Fibroblast of lung (primary cell): Measurements from ENCODE around the gene OPRD1. TPM values are rescaled to one million over a fixed set of nuclear protein-coding genes. Genes with fewer than 3 reads are reported as not detected.

Experiments
- DNase-seq, 2 donors: peaks; one replicate each; pipeline versions ENCODE4 v3.0.0 to v3.0.0-alpha.2; 2010; ENCODE audit warnings: low read depth in 2 of 2
- H2AFZ ChIP-seq: 2 replicates; pipeline ENCODE4 v1.5.1; 2012; ENCODE audit warnings: low read length, control low read depth, inconsistent platforms
- H3K27ac ChIP-seq: 2 replicates; pipeline ENCODE4 v1.5.1; 2011; ENCODE audit warnings: low read length, control low read depth; ENCODE audit not compliant: insufficient read depth
- H3K27me3 ChIP-seq: 2 replicates; pipeline ENCODE4 v1.5.1; 2011; ENCODE audit warnings: mild to moderate bottlenecking, low read length; ENCODE audit not compliant: control insufficient read depth, insufficient read depth
- H3K36me3 ChIP-seq: 2 replicates; pipeline ENCODE4 v1.5.1; 2011; ENCODE audit warnings: low read length; ENCODE audit not compliant: control insufficient read depth, insufficient read depth
- H3K4me1 ChIP-seq: 2 replicates; pipeline ENCODE4 v1.5.1; 2011; ENCODE audit warnings: low read length; ENCODE audit not compliant: control insufficient read depth, insufficient read depth; ENCODE audit errors: extremely low read depth
- H3K4me2 ChIP-seq: 2 replicates; pipeline ENCODE4 v1.5.1; 2011; ENCODE audit warnings: low read length, control low read depth; ENCODE audit not compliant: insufficient read depth; ENCODE audit errors: extremely low read depth
- H3K4me3 ChIP-seq, 4 experiments: fragments of 200-600 bp in 1 of 4; sonication (generic) in 1 of 4; replicated peaks in 1 of 4; 2 replicates each; pipeline ENCODE4 v1.5.1; 2011 to 2016; ENCODE audit warnings: low read length in 4 of 4, low read depth in 3 of 4, mild to moderate bottlenecking in 3 of 4, control low read depth in 2 of 4, inconsistent platforms in 1 of 4, mixed read lengths in 1 of 4; ENCODE audit not compliant: insufficient read depth in 1 of 4; ENCODE audit errors: control extremely low read depth in 1 of 4
- H3K79me2 ChIP-seq: 2 replicates; pipeline ENCODE4 v1.5.1; 2012; ENCODE audit warnings: mild to moderate bottlenecking, low read length, inconsistent platforms; ENCODE audit not compliant: control insufficient read depth, insufficient read depth
- H3K9ac ChIP-seq: 2 replicates; pipeline ENCODE4 v1.5.1; 2011; ENCODE audit warnings: mild to moderate bottlenecking, low read length, control low read depth; ENCODE audit not compliant: insufficient read depth
- H3K9me3 ChIP-seq: 2 replicates; pipeline ENCODE4 v1.5.1; 2012; ENCODE audit warnings: low read depth, low read length; ENCODE audit not compliant: control insufficient read depth, insufficient read depth
- H4K20me1 ChIP-seq: 2 replicates; pipeline ENCODE4 v1.5.1; 2011; ENCODE audit warnings: low read length; ENCODE audit not compliant: control insufficient read depth, insufficient read depth; ENCODE audit errors: extremely low read depth
- EZH2 ChIP-seq: IDR thresholded peaks from 2 replicates; pipeline ENCODE4 v1.5.1; 2012; ENCODE audit warnings: low read length, control low read depth, mild to moderate bottlenecking; ENCODE audit errors: missing control alignments
- polyA plus RNA-seq, 2 donors: library from polyadenylated mRNA; depleted of rRNA in 1 of 2; stranded (reverse) in 1 of 2; unstranded in 1 of 2; fragments of >200 nt; gene quantifications; 2 replicates each; pipeline ENCODE4 v1.2.1, GENCODE V29; 2011 to 2012; ENCODE audit warnings: missing spikeins in 1 of 2
- total RNA-seq: library from RNA; depleted of rRNA; stranded (reverse); fragments of >200 nt; gene quantifications from 2 replicates; pipeline ENCODE4 v1.2.1, GENCODE V29; 2014
- TF ChIP-seq, protein P1 (sequence below), 2 donors: IDR thresholded peaks in 1 of 2; conservative IDR thresholded peaks in 1 of 2; 1 replicate in 1 of 2; 2 replicates in 1 of 2; pipeline ENCODE4 v1.5.1; 2011 to 2012; ENCODE audit warnings: low read length in 2 of 2, control low read depth in 1 of 2, inconsistent platforms in 1 of 2, low read depth in 1 of 2, mild to moderate bottlenecking in 1 of 2

Gene OPRD1
- total and polyA plus RNA-seq, 2 donors (not counting 1 experiment from before 2014, with no cell fraction given): under 0.01 to 0.01 TPM

DNA sequence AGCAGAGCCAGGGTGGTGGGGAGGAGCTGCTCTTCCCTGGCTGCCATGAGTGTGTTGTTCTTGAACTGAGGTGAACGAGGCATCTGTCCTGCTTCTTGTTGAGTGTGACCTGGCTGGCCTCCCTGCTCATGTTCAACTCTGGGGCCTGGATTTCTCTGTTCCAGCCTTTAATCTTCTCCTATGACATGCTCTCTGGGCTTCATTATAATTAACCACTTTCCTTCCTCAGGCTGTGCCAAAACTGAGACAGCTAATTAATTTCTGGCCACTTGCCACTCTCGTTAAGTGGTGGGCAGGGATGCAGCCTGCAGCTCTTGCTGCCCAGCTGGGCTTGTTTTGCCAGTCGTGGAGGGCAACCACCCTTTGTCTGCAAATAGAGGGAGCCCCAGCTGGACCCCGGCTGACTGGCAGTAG lies 23.3 kb downstream of the OPRD1 start:
- Histone ChIP-seq H3K9ac (no peak overlapping the region), H4K20me1 (no peaks in the 10 kb centered on the region), H3K36me3 (no peaks in the 10 kb centered on the region), H3K4me1 (no peaks in the 10 kb centered on the region), H3K4me3 (no peak overlapping the region), H3K79me2 (no peaks in the 10 kb centered on the region), H3K9me3 (no peaks in the 10 kb centered on the region), H3K27ac (no peak overlapping the region), H3K4me2 (no peak overlapping the region), H3K27me3 (peaks cover 2% of the 10 kb centered on the region), H2AFZ (no peak overlapping the region)
- TF ChIP-seq, protein P1, sequence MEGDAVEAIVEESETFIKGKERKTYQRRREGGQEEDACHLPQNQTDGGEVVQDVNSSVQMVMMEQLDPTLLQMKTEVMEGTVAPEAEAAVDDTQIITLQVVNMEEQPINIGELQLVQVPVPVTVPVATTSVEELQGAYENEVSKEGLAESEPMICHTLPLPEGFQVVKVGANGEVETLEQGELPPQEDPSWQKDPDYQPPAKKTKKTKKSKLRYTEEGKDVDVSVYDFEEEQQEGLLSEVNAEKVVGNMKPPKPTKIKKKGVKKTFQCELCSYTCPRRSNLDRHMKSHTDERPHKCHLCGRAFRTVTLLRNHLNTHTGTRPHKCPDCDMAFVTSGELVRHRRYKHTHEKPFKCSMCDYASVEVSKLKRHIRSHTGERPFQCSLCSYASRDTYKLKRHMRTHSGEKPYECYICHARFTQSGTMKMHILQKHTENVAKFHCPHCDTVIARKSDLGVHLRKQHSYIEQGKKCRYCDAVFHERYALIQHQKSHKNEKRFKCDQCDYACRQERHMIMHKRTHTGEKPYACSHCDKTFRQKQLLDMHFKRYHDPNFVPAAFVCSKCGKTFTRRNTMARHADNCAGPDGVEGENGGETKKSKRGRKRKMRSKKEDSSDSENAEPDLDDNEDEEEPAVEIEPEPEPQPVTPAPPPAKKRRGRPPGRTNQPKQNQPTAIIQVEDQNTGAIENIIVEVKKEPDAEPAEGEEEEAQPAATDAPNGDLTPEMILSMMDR (conservative IDR thresholded peaks at IDR 0.05 in 1 of 2, IDR thresholded peaks at IDR 0.05 in 1 of 2; ENCODE audit: low read depth in 1 of 2, low read length in 2 of 2): no peak
- TF ChIP-seq EZH2: no peak
- no peak for DNase-seq

DNA sequence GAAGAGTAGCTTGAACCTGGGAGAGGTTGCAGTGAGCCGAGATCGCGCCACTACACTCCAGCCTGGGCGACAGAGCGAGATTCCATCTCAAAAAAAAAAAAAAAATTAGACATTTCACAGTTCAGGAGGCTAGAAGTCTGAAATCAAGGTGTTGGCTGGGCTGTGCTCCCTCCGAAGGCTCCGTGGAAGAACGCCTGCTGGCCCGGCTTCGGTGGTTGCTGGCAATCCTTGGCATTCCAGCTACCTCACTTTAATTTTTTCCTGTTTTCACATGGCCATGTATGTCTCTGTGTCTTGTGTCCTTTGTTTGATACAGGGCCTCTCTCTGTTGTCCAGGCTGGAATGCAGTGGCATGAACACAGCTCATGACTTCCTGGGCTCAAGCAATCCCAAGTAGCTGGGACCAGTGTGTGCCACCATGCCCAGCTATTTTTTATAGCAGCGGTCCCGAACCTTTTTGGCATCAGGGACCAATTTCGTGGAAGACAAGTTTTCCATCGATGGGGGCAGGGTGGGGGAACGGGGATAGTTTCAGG lies 24.5 kb downstream of the OPRD1 start:
- Histone ChIP-seq H3K9ac (no peak overlapping the region), H2AFZ (no peak overlapping the region), H3K9me3 (no peaks in the 10 kb centered on the region), H3K27me3 (peaks cover 2% of the 10 kb centered on the region), H3K4me2 (no peak overlapping the region), H4K20me1 (no peaks in the 10 kb centered on the region), H3K4me3 (no peak overlapping the region), H3K36me3 (no peaks in the 10 kb centered on the region), H3K79me2 (no peaks in the 10 kb centered on the region), H3K4me1 (no peaks in the 10 kb centered on the region), H3K27ac (no peak overlapping the region)
- TF ChIP-seq, protein P1 (conservative IDR thresholded peaks at IDR 0.05 in 1 of 2, IDR thresholded peaks at IDR 0.05 in 1 of 2; ENCODE audit: low read depth in 1 of 2, low read length in 2 of 2): no peak
- TF ChIP-seq EZH2: no peak
- no peak for DNase-seq

GRCh38 chr1:28840928-28841544 lies 29.1 kb downstream of the OPRD1 start:
- Histone ChIP-seq H3K27me3 (peaks cover 2% of the 10 kb centered on the region), H3K79me2 (no peaks in the 10 kb centered on the region), H3K36me3 (no peaks in the 10 kb centered on the region), H4K20me1 (no peaks in the 10 kb centered on the region), H3K27ac (no peak overlapping the region), H3K4me2 (no peak overlapping the region), H3K4me3 (no peak overlapping the region), H3K9me3 (no peaks in the 10 kb centered on the region), H2AFZ (no peak overlapping the region), H3K9ac (no peak overlapping the region), H3K4me1 (no peaks in the 10 kb centered on the region)
- TF ChIP-seq EZH2: no peak
- TF ChIP-seq, protein P1 (conservative IDR thresholded peaks at IDR 0.05 in 1 of 2, IDR thresholded peaks at IDR 0.05 in 1 of 2; ENCODE audit: low read depth in 1 of 2, low read length in 2 of 2): no peak
- no peak for DNase-seq
